Loucy (cell line): ENCODE data around the gene COPS7A.

Experiments used
- H2AFZ ChIP-seq: fragments of 200-600 bp; sonication (generic); 2 replicates; pipeline ENCODE4 v1.6.0; 2016; ENCODE audit warnings: antibody characterized with exemption, mild to moderate bottlenecking, low read length, moderate library complexity
- H3F3A ChIP-seq: fragments of 200-600 bp; 2 replicates; pipeline ENCODE4 v1.6.0; 2016; ENCODE audit warnings: antibody characterized with exemption, low read depth, mild to moderate bottlenecking
- H3K27me3 ChIP-seq: fragments of 200-600 bp; sonication (generic); 2 replicates; pipeline ENCODE4 v1.6.1; 2014; ENCODE audit warnings: low read length, mild to moderate bottlenecking; ENCODE audit not compliant: insufficient read depth, poor library complexity, severe bottlenecking
- H3K36me3 ChIP-seq: fragments of 200-600 bp; sonication (generic); 2 replicates; pipeline ENCODE4 v1.6.1; 2016; ENCODE audit warnings: low read length; ENCODE audit not compliant: insufficient read depth
- H3K4me1 ChIP-seq: fragments of 200-600 bp; sonication (generic); 2 replicates; pipeline ENCODE4 v1.5.1; 2014; ENCODE audit warnings: low read length, mild to moderate bottlenecking; ENCODE audit not compliant: insufficient read depth, poor library complexity, severe bottlenecking
- H3K4me2 ChIP-seq: fragments of 200-600 bp; sonication (generic); 2 replicates; pipeline ENCODE4 v1.6.0; 2014; ENCODE audit warnings: antibody characterized with exemption, low read length, low read depth, mild to moderate bottlenecking; ENCODE audit not compliant: poor library complexity, severe bottlenecking
- H3K4me3 ChIP-seq: fragments of 200-600 bp; sonication (generic); 2 replicates; pipeline ENCODE4 v1.5.1; 2014; ENCODE audit warnings: low read length, mild to moderate bottlenecking, mixed read lengths; ENCODE audit not compliant: poor library complexity, severe bottlenecking
- H3K79me2 ChIP-seq: fragments of 200-600 bp; sonication (generic); 2 replicates; pipeline ENCODE4 v1.6.1; 2014; ENCODE audit warnings: low read length; ENCODE audit not compliant: insufficient read depth
- H3K9ac ChIP-seq: fragments of 200-600 bp; sonication (generic); 2 replicates; pipeline ENCODE4 v1.6.0; 2014; ENCODE audit warnings: mild to moderate bottlenecking, low read depth, low read length, moderate library complexity; ENCODE audit not compliant: poor library complexity, severe bottlenecking
- H3K9me2 ChIP-seq: fragments of 200-600 bp; sonication (generic); replicated peaks from 2 replicates; pipeline ENCODE4 v1.6.1; 2016; ENCODE audit warnings: low read depth, low read length, mixed read lengths
- H3K9me3 ChIP-seq: fragments of 200-600 bp; sonication (generic); 2 replicates; pipeline ENCODE4 v1.6.1; 2014; ENCODE audit warnings: mild to moderate bottlenecking, antibody characterized with exemption, low read length, low read depth; ENCODE audit not compliant: insufficient read depth
- H4K20me1 ChIP-seq: fragments of 200-600 bp; sonication (generic); 2 replicates; pipeline ENCODE4 v1.6.0; 2014; ENCODE audit warnings: antibody characterized with exemption, low read length, mild to moderate bottlenecking; ENCODE audit not compliant: insufficient read depth, poor library complexity, severe bottlenecking
- EZH2phosphoT487 ChIP-seq: fragments of 200-600 bp; IDR thresholded peaks from 2 replicates; pipeline ENCODE4 v1.6.1; 2018; ENCODE audit warnings: antibody characterized with exemption, mild to moderate bottlenecking, moderate library complexity, borderline replicate concordance
- TF ChIP-seq, protein P1 (sequence below): fragments of 200-600 bp; sonication (generic); conservative IDR thresholded peaks from 2 replicates; pipeline ENCODE4 v1.5.1; 2014; ENCODE audit warnings: mild to moderate bottlenecking, antibody characterized with exemption, low read length

The COPS7A gene

DNA sequence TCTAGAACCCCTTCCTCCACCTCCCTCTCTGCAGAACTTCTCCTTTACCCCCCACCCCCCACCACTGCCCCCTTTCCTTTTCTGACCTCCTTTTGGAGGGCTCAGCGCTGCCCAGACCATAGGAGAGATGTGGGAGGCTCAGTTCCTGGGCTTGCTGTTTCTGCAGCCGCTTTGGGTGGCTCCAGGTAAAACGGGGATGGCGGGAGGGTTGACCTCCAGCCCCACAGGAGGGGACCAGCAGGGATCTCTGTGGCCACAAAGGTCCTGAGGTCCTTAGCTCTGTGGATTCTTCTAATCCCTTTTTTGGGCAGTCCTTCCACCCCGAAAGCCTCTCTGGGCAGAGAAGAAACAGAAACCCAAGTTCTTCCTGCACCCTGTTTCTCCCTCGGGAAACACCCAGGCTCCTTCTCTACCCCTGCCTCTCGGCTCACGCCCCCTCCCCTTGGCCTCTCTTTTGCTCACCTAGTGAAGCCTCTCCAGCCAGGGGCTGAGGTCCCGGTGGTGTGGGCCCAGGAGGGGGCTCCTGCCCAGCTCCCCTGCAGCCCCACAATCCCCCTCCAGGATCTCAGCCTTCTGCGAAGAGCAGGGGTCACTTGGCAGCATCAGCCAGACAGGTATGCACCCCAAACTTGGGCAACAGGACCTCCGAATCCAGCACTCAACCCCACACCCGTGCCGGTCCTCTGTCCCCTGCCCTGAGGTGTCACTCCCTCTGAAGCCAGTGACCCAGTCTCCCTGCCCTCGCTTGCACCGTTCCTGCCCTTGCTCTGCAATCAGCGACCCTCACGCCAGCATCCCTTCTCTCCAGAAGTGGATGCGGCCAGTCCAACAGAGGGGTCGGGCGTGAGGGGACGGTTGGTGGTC, 49.1 kb downstream of the COPS7A start:
- no peaks in the 10 kb centered on the region for H3K27me3 ChIP-seq
- H2AFZ ChIP-seq = no peak overlapping the region
- no peak overlapping the region for H3K4me2 ChIP-seq

DNA sequence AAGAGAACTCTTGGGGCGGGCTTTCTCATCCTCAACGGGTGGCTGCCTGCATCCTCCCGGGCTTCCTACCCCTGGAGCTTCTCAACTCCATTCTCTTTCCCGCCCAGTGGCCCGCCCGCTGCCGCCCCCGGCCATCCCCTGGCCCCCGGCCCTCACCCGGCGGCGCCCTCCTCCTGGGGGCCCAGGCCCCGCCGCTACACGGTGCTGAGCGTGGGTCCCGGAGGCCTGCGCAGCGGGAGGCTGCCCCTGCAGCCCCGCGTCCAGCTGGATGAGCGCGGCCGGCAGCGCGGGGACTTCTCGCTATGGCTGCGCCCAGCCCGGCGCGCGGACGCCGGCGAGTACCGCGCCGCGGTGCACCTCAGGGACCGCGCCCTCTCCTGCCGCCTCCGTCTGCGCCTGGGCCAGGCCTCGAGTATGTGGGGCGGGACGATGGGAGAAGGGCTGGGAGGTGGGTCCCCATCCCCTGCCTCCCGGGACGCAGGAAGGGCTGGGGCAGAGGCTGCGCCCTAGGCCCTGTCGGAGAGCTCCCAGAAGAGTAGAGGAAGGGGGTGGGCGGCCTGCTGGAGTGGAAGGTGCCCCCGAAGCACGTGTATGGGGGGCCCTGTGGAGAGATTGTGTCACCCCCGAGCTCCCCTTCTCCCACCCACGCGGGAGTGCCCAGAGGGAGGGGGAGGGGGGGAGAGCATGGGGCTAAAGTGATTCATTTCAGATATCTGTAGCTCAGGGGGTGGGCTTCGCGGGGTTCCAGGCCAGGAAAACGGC, 49.9 kb downstream of the COPS7A start:
- H3K9me3 ChIP-seq = no peaks in the 10 kb centered on the region
- no peak overlapping the region for H3K4me3 ChIP-seq
- peaks cover 13% of the 10 kb centered on the region for H3K4me1 ChIP-seq
- no peak overlapping the region for H3K4me2 ChIP-seq
- no peak overlapping the region for H2AFZ ChIP-seq
- TF ChIP-seq, protein P1, sequence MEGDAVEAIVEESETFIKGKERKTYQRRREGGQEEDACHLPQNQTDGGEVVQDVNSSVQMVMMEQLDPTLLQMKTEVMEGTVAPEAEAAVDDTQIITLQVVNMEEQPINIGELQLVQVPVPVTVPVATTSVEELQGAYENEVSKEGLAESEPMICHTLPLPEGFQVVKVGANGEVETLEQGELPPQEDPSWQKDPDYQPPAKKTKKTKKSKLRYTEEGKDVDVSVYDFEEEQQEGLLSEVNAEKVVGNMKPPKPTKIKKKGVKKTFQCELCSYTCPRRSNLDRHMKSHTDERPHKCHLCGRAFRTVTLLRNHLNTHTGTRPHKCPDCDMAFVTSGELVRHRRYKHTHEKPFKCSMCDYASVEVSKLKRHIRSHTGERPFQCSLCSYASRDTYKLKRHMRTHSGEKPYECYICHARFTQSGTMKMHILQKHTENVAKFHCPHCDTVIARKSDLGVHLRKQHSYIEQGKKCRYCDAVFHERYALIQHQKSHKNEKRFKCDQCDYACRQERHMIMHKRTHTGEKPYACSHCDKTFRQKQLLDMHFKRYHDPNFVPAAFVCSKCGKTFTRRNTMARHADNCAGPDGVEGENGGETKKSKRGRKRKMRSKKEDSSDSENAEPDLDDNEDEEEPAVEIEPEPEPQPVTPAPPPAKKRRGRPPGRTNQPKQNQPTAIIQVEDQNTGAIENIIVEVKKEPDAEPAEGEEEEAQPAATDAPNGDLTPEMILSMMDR = no peak
- TF ChIP-seq EZH2phosphoT487 = no peak
- no peaks in the 10 kb centered on the region for H3K9me2 ChIP-seq
- H4K20me1 ChIP-seq = peaks cover 8% of the 10 kb centered on the region
- H3K36me3 ChIP-seq = peaks cover 3% of the 10 kb centered on the region; the same call in 1 of the 2 replicates
- H3K9ac ChIP-seq = no peak overlapping the region
- H3K79me2 ChIP-seq = peaks cover 11% of the 10 kb centered on the region
- H3F3A ChIP-seq = no peaks in the 10 kb centered on the region
- no peaks in the 10 kb centered on the region for H3K27me3 ChIP-seq

More for the DNA sequence above, 49.1 kb downstream of the COPS7A start:
- Histone ChIP-seq H3K9ac (no peak overlapping the region), H3K4me1 (peaks cover 18% of the 10 kb centered on the region), H3K36me3 (peaks cover 3% of the 10 kb centered on the region; the same call in 1 of the 2 replicates), H3K79me2 (peaks cover 19% of the 10 kb centered on the region), H3K9me3 (no peaks in the 10 kb centered on the region), H3F3A (no peaks in the 10 kb centered on the region), H3K9me2 (no peaks in the 10 kb centered on the region), H3K4me3 (no peak overlapping the region), H4K20me1 (peaks cover 15% of the 10 kb centered on the region)
- TF ChIP-seq EZH2phosphoT487 = no peak
- TF ChIP-seq, protein P1 = no peak

DNA sequence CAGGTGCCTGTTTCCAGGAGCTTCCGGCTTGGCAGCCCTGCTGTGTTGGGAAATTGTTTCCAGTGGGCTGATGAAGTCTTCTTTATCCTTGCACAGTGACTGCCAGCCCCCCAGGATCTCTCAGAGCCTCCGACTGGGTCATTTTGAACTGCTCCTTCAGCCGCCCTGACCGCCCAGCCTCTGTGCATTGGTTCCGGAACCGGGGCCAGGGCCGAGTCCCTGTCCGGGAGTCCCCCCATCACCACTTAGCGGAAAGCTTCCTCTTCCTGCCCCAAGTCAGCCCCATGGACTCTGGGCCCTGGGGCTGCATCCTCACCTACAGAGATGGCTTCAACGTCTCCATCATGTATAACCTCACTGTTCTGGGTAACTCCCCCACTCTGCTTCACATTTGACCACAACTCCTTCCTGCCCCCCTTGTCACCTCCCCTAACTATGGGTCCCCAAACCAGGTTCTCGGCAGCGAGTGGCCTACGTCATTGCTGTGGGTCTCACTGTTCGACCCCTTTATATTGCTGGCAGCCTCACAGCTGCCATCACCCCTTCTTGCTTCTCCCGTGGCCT, 50.7 kb downstream of the COPS7A start:
- Histone ChIP-seq H3F3A (no peaks in the 10 kb centered on the region), H3K4me1 (peaks cover 6% of the 10 kb centered on the region), H3K9me2 (no peaks in the 10 kb centered on the region), H3K27me3 (no peaks in the 10 kb centered on the region), H3K9me3 (no peaks in the 10 kb centered on the region), H2AFZ (no peak overlapping the region), H3K9ac (peak overlapping the region; percentile 23), H3K36me3 (peaks cover 3% of the 10 kb centered on the region; the same call in 1 of the 2 replicates), H3K79me2 (peaks cover 3% of the 10 kb centered on the region; the same call in 1 of the 2 replicates), H3K4me2 (no peak overlapping the region), H4K20me1 (peaks cover 2% of the 10 kb centered on the region), H3K4me3 (no peak overlapping the region)
- TF ChIP-seq, protein P1 = no peak
- TF ChIP-seq EZH2phosphoT487 = no peak
